ENCODE measurements around the gene CEACAM7. TPM values are rescaled to one million over a fixed set of nuclear protein-coding genes. Genes with fewer than 3 reads are reported as not detected.

The CEACAM7 gene
- 0.43 and 0.44 TPM in 2 replicates for total RNA-seq (2021)
- Bru-seq, nascent RNA: percentile 12 among the genes with signal in this experiment
- BruChase-seq, experiment 1, labeled RNA remaining after a 2-hour chase: percentile 9 among the genes with signal in this experiment
- percentile 15 among the genes with signal in this experiment for BruChase-seq, experiment 2, labeled RNA remaining after a 6-hour chase
- long read RNA-seq, partial matches to known transcripts: 0 of 2 reads
- long read RNA-seq, other reads (novel, unspliced or antisense): 1 of 2 reads

- POLR2A ChIA-PET (ENCODE audit: low non-redundant PET): no interaction called here
- Histone ChIP-seq H3K27ac (ENCODE audit: low read depth, low read length, poor library complexity, severe bottlenecking) (no peak within 1 kb of the TSS), H3K36me3 (ENCODE audit: insufficient read depth, low read length, poor library complexity, severe bottlenecking) (no peaks in the 10 kb centered on the region), H3K4me3 (ENCODE audit: low read depth, low read length, poor library complexity, severe bottlenecking) (no peak within 1 kb of the TSS), H3K27me3 (replicated peaks; ENCODE audit: insufficient read depth, low read depth, low read length, poor library complexity) (no peaks in the 10 kb centered on the region), H3K9me3 (ENCODE audit: low read depth, low read length, poor library complexity, severe bottlenecking) (no peaks in the 10 kb centered on the region), H3K4me1 (ENCODE audit: insufficient read depth, low read length, poor library complexity, severe bottlenecking) (no peaks in the 10 kb centered on the region)
- TF ChIP-seq CTCF (conservative IDR thresholded peaks at IDR 0.05; ENCODE audit: low read depth, low read length) (no peak), EZH2 (IDR thresholded peaks at IDR 0.05; ENCODE audit: borderline replicate concordance, low read depth, low read length, poor library complexity, severe bottlenecking) (no peak)
- no TSS peak for BruUV-seq (replicated peaks)
- intact Hi-C loops (cut with micrococcal nuclease; ENCODE audit: unreplicated experiment): no loop called here
- DNase-seq (ENCODE audit: low spot score): no peak
- CTCF ChIA-PET: no interaction called here
Observed at GRCh38 chr19:41688098-41688497, at the start of gene CEACAM7. Gene CEACAM7, minus strand, starts transcription at chr19:41688270. Its CDS starts 105 bp downstream, at chr19:41688165.

- H3K27me3 ChIP-seq (replicated peaks; ENCODE audit: insufficient read depth, low read depth, low read length, poor library complexity): no peaks in the 10 kb centered on the region
- POLR2A ChIA-PET (ENCODE audit: low non-redundant PET): no interaction called here
Observed at GRCh38 chr19:41735071-41735600, 47.1 kb upstream of the CEACAM7 start.

GRCh38 chr19:41734585-41734984 lies 46.5 kb upstream of the CEACAM7 start:
- no peak for DNase-seq (ENCODE audit: low spot score)
- no peaks in the 10 kb centered on the region for H3K36me3 ChIP-seq (ENCODE audit: insufficient read depth, low read length, poor library complexity, severe bottlenecking)
- intact Hi-C loops (cut with micrococcal nuclease; ENCODE audit: unreplicated experiment): no loop called here
- H3K9me3 ChIP-seq (ENCODE audit: low read depth, low read length, poor library complexity, severe bottlenecking): no peaks in the 10 kb centered on the region
- no peaks in the 10 kb centered on the region for H3K27me3 ChIP-seq (replicated peaks; ENCODE audit: insufficient read depth, low read depth, low read length, poor library complexity)
- ChIA-PET POLR2A (ENCODE audit: low non-redundant PET) (no interaction called here), CTCF (no interaction called here)
- no peak for TF ChIP-seq EZH2 (IDR thresholded peaks at IDR 0.05; ENCODE audit: borderline replicate concordance, low read depth, low read length, poor library complexity, severe bottlenecking)
- TF ChIP-seq CTCF (conservative IDR thresholded peaks at IDR 0.05; ENCODE audit: low read depth, low read length): no peak
- no peak overlapping the region for H3K4me3 ChIP-seq (ENCODE audit: low read depth, low read length, poor library complexity, severe bottlenecking)
- BruUV-seq (replicated peaks): no TSS peak
- H3K27ac ChIP-seq (ENCODE audit: low read depth, low read length, poor library complexity, severe bottlenecking): no peak overlapping the region
- H3K4me1 ChIP-seq (ENCODE audit: insufficient read depth, low read length, poor library complexity, severe bottlenecking): peaks cover 13% of the 10 kb centered on the region

More at GRCh38 chr19:41735071-41735600, 47.1 kb upstream of the CEACAM7 start:
- no peak for DNase-seq (ENCODE audit: low spot score)
- Histone ChIP-seq H3K27ac (ENCODE audit: low read depth, low read length, poor library complexity, severe bottlenecking) (peak overlapping the region; percentile 28), H3K36me3 (ENCODE audit: insufficient read depth, low read length, poor library complexity, severe bottlenecking) (no peaks in the 10 kb centered on the region), H3K4me3 (ENCODE audit: low read depth, low read length, poor library complexity, severe bottlenecking) (no peak overlapping the region), H3K4me1 (ENCODE audit: insufficient read depth, low read length, poor library complexity, severe bottlenecking) (peaks cover 11% of the 10 kb centered on the region), H3K9me3 (ENCODE audit: low read depth, low read length, poor library complexity, severe bottlenecking) (no peaks in the 10 kb centered on the region)
- no TSS peak for BruUV-seq (replicated peaks)
- CTCF ChIA-PET: no interaction called here
- intact Hi-C loops (cut with micrococcal nuclease; ENCODE audit: unreplicated experiment): no loop called here
- TF ChIP-seq CTCF (conservative IDR thresholded peaks at IDR 0.05; ENCODE audit: low read depth, low read length) (no peak), EZH2 (IDR thresholded peaks at IDR 0.05; ENCODE audit: borderline replicate concordance, low read depth, low read length, poor library complexity, severe bottlenecking) (no peak)
